GM06990 (cell line): ENCODE data around the gene JARID2.
A peak's percentile ranks its signal among the peaks of the same experiment; 100 is the strongest.

Experiments used
- DNase-seq: peaks from one replicate; pipeline ENCODE4 v3.0.0-alpha.2; 2011; ENCODE audit not compliant: insufficient read length; ENCODE audit errors: extremely low read depth
- H3K27me3 ChIP-seq: replicated peaks from 2 replicates; pipeline ENCODE4 v1.6.0; 2011; ENCODE audit warnings: low read length; ENCODE audit not compliant: control insufficient read depth, insufficient read depth
- H3K36me3 ChIP-seq: 2 replicates; pipeline ENCODE4 v1.5.1; 2011; ENCODE audit warnings: low read length; ENCODE audit not compliant: control insufficient read depth, insufficient read depth
- H3K4me3 ChIP-seq: replicated peaks from 2 replicates; pipeline ENCODE4 v1.5.1; 2011; ENCODE audit warnings: low read depth, mild to moderate bottlenecking, control low read depth, low read length
- CTCF ChIP-seq: IDR thresholded peaks from 2 replicates; pipeline ENCODE4 v1.5.1; 2011; ENCODE audit warnings: low read length, control low read depth, mild to moderate bottlenecking, inconsistent platforms; ENCODE audit not compliant: insufficient read depth, poor library complexity, severe bottlenecking

JARID2 gene

GRCh38 chr6:15453622-15454021, 207.8 kb downstream of the JARID2 start:
- DNase-seq = no peak
- H3K4me3 ChIP-seq = no peak overlapping the region
- no peaks in the 10 kb centered on the region for H3K27me3 ChIP-seq
- no peak for TF ChIP-seq CTCF
- no peaks in the 10 kb centered on the region for H3K36me3 ChIP-seq

GRCh38 chr6:15456422-15456821, 210.6 kb downstream of the JARID2 start:
- Histone ChIP-seq H3K36me3 (no peaks in the 10 kb centered on the region), H3K4me3 (no peak overlapping the region), H3K27me3 (no peaks in the 10 kb centered on the region)
- no peak for DNase-seq
- TF ChIP-seq CTCF = no peak

- no peak for TF ChIP-seq CTCF
- DNase-seq = no peak
- H3K36me3 ChIP-seq = no peaks in the 10 kb centered on the region
- no peak overlapping the region for H3K4me3 ChIP-seq
- H3K27me3 ChIP-seq = no peaks in the 10 kb centered on the region
Measured at GRCh38 chr6:15457121-15457650, 211.3 kb downstream of the JARID2 start.

GRCh38 chr6:15458021-15458459, 212.2 kb downstream of the JARID2 start:
- Histone ChIP-seq H3K27me3 (no peaks in the 10 kb centered on the region), H3K4me3 (peak overlapping the region; percentile 19; the same call in 1 of the 2 replicates), H3K36me3 (no peaks in the 10 kb centered on the region)
- DNase-seq = peak; percentile 28
- no peak for TF ChIP-seq CTCF

- Histone ChIP-seq H3K36me3 (no peaks in the 10 kb centered on the region; the same call in 1 of the 2 replicates), H3K27me3 (no peaks in the 10 kb centered on the region), H3K4me3 (no peak overlapping the region)
- no peak for TF ChIP-seq CTCF
- DNase-seq = no peak
Measured at GRCh38 chr6:15460110-15460727, 214.3 kb downstream of the JARID2 start.
